GM20000 (cell line): ENCODE data around the gene CEP19.

ENCODE experiments used
- DNase-seq: peaks from one replicate; pipeline ENCODE4 v3.0.0; 2012; ENCODE audit warnings: low spot score
- TF ChIP-seq, protein P1 (sequence below): IDR thresholded peaks from 2 replicates; pipeline ENCODE4 v1.5.1; 2012; ENCODE audit warnings: mild to moderate bottlenecking, control low read depth; ENCODE audit errors: extremely low read depth, missing control alignments

CEP19 gene

DNA sequence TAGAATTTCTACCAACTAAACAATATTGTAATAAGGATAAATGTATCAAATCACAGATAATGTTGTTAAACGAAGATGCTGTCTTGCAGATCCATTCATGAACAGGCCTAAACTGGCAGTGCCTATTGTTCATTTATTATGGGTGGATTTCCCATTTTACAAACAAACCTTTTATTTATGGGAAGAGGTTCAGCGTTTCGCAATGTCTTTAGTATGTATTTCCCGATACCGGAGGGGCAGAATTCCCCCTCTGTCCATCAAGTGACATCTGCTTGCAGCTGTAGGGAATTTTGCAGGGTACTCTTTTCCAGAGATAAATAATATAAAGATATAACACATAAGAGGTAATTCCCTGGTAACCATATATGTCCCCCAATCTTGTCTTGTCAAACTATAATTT is 5.7 kb downstream of the CEP19 start:
- TF ChIP-seq, protein P1, sequence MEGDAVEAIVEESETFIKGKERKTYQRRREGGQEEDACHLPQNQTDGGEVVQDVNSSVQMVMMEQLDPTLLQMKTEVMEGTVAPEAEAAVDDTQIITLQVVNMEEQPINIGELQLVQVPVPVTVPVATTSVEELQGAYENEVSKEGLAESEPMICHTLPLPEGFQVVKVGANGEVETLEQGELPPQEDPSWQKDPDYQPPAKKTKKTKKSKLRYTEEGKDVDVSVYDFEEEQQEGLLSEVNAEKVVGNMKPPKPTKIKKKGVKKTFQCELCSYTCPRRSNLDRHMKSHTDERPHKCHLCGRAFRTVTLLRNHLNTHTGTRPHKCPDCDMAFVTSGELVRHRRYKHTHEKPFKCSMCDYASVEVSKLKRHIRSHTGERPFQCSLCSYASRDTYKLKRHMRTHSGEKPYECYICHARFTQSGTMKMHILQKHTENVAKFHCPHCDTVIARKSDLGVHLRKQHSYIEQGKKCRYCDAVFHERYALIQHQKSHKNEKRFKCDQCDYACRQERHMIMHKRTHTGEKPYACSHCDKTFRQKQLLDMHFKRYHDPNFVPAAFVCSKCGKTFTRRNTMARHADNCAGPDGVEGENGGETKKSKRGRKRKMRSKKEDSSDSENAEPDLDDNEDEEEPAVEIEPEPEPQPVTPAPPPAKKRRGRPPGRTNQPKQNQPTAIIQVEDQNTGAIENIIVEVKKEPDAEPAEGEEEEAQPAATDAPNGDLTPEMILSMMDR = no peak

DNA sequence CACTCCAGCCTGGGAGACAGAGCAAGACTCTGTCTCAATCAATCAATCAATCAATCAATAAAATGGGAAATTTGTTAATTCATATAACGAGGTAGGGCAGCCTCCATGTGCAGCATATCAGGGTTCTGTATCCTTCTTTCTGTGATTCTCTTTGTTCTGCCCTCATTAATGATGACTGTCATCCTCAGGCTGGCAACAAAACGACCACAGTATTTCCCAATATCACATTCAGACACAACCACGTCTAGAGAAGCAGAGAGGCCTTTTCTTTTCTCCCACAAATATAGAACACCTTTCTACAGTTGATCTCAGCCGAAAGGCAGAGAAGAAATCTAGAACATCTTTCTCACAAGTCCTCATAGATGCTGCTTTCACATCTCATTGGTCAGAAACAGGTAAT is 11.2 kb downstream of the CEP19 start:
- no peak for DNase-seq
- TF ChIP-seq, protein P1 = no peak

More for the DNA sequence above, 5.7 kb downstream of the CEP19 start:
- no peak for DNase-seq

- TF ChIP-seq, protein P1 = no peak
- DNase-seq = no peak
Observed at GRCh38 chr3:196699749-196700148, 12.3 kb downstream of the CEP19 start.

DNA sequence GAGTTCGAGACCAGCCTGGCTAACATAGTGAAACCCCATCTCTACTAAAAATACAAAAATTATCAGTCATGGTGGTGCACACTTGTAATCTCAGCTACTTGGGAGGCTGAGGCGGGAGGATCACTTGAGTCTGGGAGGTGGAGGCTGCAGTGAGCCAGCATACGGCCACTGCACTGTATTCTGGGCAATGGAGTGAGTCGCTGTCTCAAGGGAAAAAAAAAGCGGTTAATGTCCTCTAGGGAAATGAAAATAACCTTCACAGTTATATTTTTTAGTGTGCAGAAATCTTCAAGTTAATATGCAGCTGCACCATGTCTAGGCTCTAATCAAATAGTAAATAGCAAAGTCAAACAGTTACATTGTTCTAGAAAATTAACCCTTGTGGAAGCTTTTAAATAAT is 14.8 kb downstream of the CEP19 start:
- TF ChIP-seq, protein P1 = no peak
- no peak for DNase-seq

DNA sequence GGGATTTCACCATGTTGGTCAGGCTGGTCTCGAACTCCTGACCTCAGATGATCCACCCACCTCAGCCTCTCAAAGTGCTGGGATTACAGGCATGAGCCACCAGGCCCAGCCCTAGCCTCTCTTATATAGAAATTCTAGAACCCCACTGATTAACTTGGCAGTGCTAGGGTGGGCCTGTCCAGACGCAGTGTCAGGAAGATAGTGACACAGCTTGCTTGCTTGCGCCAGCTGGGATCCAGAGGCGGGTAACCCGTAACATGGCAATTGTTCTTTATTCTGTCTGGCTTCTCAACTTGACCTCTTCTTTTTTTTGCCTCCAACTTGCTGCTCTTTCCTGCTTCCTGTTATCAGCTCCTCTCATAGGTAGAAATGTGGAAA is 16.2 kb downstream of the CEP19 start:
- no peak for DNase-seq
- TF ChIP-seq, protein P1 = no peak

DNA sequence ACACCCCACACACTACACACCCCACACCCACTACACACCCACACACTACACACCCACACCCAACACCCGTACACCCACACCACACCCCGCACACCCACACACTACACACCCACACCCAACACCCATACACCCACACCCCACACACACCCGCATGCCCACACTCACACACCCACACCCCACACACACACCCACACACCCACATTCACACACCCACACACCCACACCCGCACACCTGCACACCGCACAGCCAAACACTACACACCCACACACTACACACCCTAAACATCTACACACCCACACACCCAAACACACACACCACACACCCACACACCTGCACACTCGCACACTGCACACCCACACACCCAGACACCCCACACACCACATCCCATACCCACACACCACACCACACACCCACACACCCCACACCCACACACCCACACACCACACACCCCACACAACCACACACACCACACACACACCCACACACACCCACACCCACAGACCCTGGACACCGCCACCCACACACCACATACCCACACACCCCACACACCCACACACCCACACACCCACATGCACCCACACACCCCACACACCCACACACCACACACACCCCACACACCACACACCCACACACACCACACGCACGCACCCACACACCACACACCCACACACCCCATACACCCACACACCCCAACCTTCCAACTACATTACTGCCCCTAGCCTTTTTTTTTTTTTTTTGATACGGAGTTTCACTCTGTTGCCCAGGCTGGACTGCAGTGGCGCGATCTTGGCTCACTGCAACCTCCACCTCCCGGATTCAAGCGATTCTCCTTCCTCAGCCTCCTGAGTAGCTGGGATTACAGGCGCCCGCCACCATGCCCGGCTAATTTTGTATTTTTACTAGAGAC is 16.9 kb downstream of the CEP19 start:
- TF ChIP-seq, protein P1 = no peak
- DNase-seq = no peak

DNA sequence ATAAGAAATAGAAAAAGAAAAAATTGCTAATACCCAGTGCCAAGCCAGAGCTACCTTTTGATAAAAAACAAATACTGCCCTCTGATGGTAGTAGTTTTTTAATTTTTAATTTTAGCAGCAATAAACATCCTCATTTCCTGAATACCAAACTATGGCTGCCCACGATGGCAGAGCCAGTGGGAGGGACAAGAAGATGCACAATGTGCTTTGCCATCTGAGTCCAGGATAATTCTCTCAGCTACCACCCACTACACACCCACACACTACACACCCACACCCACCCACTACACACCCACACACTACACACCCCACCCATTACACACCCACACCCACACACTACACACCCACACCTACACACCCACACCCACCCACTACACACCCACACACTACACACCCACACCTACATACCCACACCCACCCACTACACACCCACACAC is 17.8 kb downstream of the CEP19 start:
- DNase-seq = peak; percentile 49
- TF ChIP-seq, protein P1 = no peak
